HEK293 (cell line): ENCODE results near the gene TXLNA.

ENCODE experiments used
- CTCF ChIP-seq: fragments of 450-650 bp; formaldehyde crosslinking; IDR thresholded peaks from 2 replicates; pipeline ENCODE4 v1.5.1; 2016; ENCODE audit warnings: missing biosample characterization, missing genetic modification characterization
- REST ChIP-seq: fragments of 450-650 bp; formaldehyde crosslinking; IDR thresholded peaks from 2 replicates; pipeline ENCODE4 v1.5.1; 2016; ENCODE audit warnings: missing biosample characterization, missing genetic modification characterization
- ZNF391 ChIP-seq: fragments of 450-650 bp; formaldehyde crosslinking; IDR thresholded peaks from 2 replicates; pipeline ENCODE4 v1.5.1; 2016; ENCODE audit warnings: low read depth, missing biosample characterization, missing genetic modification characterization, borderline replicate concordance
- ZSCAN30 ChIP-seq: fragments of 450-650 bp; IDR thresholded peaks from 2 replicates; pipeline ENCODE4 v1.5.1; 2018; ENCODE audit warnings: missing biosample characterization, mild to moderate bottlenecking, missing genetic modification characterization, moderate library complexity

- TF ChIP-seq ZNF391 (no peak), CTCF (tag by site-specific recombination) (no peak), ZSCAN30 (tag by site-specific recombination) (no peak), REST (tag by site-specific recombination) (no peak)
Measured at GRCh38 chr1:32170991-32171390, 8.5 kb upstream of the TXLNA start.
